Cardiac muscle cell (in vitro differentiated cells and primary cell): ENCODE results near the gene ST8SIA5. TPM values are rescaled to one million over a fixed set of nuclear protein-coding genes. Genes with fewer than 3 reads are reported as not detected.
A peak's percentile ranks its signal among the peaks of the same experiment; 100 is the strongest.

Experiments
- DNase-seq, 2 donors: peaks; one replicate each; pipeline versions ENCODE4 v3.0.0 to v3.0.0-alpha.2; 2010 to 2017; ENCODE audit warnings: low read depth in 1 of 2, low spot score in 1 of 2
- H3K27ac ChIP-seq: fragments of 200-600 bp; sonication (generic); 2 replicates; pipeline ENCODE4 v1.5.1; 2016
- H3K27me3 ChIP-seq: fragments of 200-600 bp; sonication (generic); 2 replicates; pipeline ENCODE4 v1.6.0; 2016; ENCODE audit warnings: control low read depth
- H3K36me3 ChIP-seq: fragments of 200-600 bp; sonication (generic); 2 replicates; pipeline ENCODE4 v1.5.1; 2016; ENCODE audit warnings: control low read depth
- H3K4me1 ChIP-seq: fragments of 200-600 bp; sonication (generic); 2 replicates; pipeline ENCODE4 v1.8.1; 2017; ENCODE audit warnings: low read depth, mild to moderate bottlenecking, mixed run types
- H3K4me3 ChIP-seq: fragments of 200-600 bp; sonication (generic); 2 replicates; pipeline ENCODE4 v1.5.1; 2016; ENCODE audit warnings: mild to moderate bottlenecking
- H3K9me3 ChIP-seq: fragments of 200-600 bp; sonication (generic); 2 replicates; pipeline ENCODE4 v1.5.1; 2017; ENCODE audit warnings: low read depth, mild to moderate bottlenecking, control low read depth
- polyA plus RNA-seq: library from polyadenylated mRNA; unstranded; fragments of >200 nt; fragmentation: Nextera tagmentation; extraction: Ambion mirVana; gene quantifications from 2 replicates; pipeline ENCODE4 v1.2.1, GENCODE V29; 2016
- total RNA-seq: library from RNA; depleted of rRNA; stranded (reverse); fragments of >200 nt; gene quantifications from 2 replicates; pipeline ENCODE4 v1.2.3, GENCODE V29; 2016
- TF ChIP-seq, protein P1 (sequence below): IDR thresholded peaks from 2 replicates; pipeline ENCODE4 v1.5.1; 2012; ENCODE audit warnings: low read depth, mild to moderate bottlenecking, low read length

The ST8SIA5 gene
- total and polyA plus RNA-seq, 2 experiments from 2014 or later, result 0.83 TPM; not detected in 1

GRCh38 chr18:46650681-46651080 is 106.2 kb downstream of the ST8SIA5 start:
- Histone ChIP-seq H3K4me3 (no peak overlapping the region), H3K27me3 (no peaks in the 10 kb centered on the region), H3K27ac (no peak overlapping the region), H3K36me3 (no peaks in the 10 kb centered on the region), H3K9me3 (no peaks in the 10 kb centered on the region), H3K4me1 (peaks cover 4% of the 10 kb centered on the region)
- TF ChIP-seq, protein P1, sequence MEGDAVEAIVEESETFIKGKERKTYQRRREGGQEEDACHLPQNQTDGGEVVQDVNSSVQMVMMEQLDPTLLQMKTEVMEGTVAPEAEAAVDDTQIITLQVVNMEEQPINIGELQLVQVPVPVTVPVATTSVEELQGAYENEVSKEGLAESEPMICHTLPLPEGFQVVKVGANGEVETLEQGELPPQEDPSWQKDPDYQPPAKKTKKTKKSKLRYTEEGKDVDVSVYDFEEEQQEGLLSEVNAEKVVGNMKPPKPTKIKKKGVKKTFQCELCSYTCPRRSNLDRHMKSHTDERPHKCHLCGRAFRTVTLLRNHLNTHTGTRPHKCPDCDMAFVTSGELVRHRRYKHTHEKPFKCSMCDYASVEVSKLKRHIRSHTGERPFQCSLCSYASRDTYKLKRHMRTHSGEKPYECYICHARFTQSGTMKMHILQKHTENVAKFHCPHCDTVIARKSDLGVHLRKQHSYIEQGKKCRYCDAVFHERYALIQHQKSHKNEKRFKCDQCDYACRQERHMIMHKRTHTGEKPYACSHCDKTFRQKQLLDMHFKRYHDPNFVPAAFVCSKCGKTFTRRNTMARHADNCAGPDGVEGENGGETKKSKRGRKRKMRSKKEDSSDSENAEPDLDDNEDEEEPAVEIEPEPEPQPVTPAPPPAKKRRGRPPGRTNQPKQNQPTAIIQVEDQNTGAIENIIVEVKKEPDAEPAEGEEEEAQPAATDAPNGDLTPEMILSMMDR, result no peak
- no peak for DNase-seq

GRCh38 chr18:46649071-46649862 is 107.6 kb downstream of the ST8SIA5 start:
- peak in 1 of 2 donors; percentile 44 for DNase-seq
- Histone ChIP-seq H3K9me3 (no peaks in the 10 kb centered on the region), H3K4me3 (no peak overlapping the region), H3K27me3 (no peaks in the 10 kb centered on the region), H3K4me1 (peaks cover 4% of the 10 kb centered on the region), H3K36me3 (no peaks in the 10 kb centered on the region), H3K27ac (no peak overlapping the region)
- TF ChIP-seq, protein P1, result no peak

DNA sequence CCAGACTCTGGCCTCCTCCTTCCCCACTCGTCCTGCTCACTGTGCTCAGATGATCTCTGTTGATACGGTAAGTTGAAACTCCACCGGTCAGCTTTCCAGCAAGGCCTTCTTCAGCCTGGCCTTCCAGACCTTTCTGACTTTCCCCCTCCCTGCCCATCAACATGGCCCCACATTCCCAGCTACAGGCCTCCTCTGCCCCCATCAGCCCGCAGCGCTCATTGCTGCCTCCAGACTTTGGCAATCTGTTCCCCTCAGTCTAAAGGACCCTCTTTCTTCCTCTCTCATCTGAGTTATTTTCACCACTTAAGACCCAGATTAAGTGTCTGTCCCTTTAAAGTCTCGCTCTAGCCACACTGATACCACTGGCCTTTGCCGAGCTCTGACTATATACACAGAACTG is 110.4 kb downstream of the ST8SIA5 start:
- peaks cover 4% of the 10 kb centered on the region for H3K4me1 ChIP-seq
- H3K36me3 ChIP-seq, result no peaks in the 10 kb centered on the region
- no peaks in the 10 kb centered on the region for H3K9me3 ChIP-seq
- no peak overlapping the region for H3K27ac ChIP-seq
- no peaks in the 10 kb centered on the region for H3K27me3 ChIP-seq
- TF ChIP-seq, protein P1, result no peak
- H3K4me3 ChIP-seq, result no peak overlapping the region
- DNase-seq, result no peak

- no peaks in the 10 kb centered on the region for H3K27me3 ChIP-seq
- H3K4me3 ChIP-seq, result no peak overlapping the region
- DNase-seq, result no peak
- H3K4me1 ChIP-seq, result no peaks in the 10 kb centered on the region
- TF ChIP-seq, protein P1, result no peak
- H3K27ac ChIP-seq, result no peak overlapping the region
- no peaks in the 10 kb centered on the region for H3K9me3 ChIP-seq
- H3K36me3 ChIP-seq, result no peaks in the 10 kb centered on the region
Measured at GRCh38 chr18:46642561-46642960, 114.3 kb downstream of the ST8SIA5 start.

- no peaks in the 10 kb centered on the region for H3K27me3 ChIP-seq
- no peak overlapping the region for H3K4me3 ChIP-seq
- no peaks in the 10 kb centered on the region for H3K9me3 ChIP-seq
- no peaks in the 10 kb centered on the region for H3K4me1 ChIP-seq
- H3K27ac ChIP-seq, result no peak overlapping the region
- TF ChIP-seq, protein P1, result no peak
- no peak for DNase-seq
- no peaks in the 10 kb centered on the region for H3K36me3 ChIP-seq
Measured at GRCh38 chr18:46641917-46642316, 114.9 kb downstream of the ST8SIA5 start.
